GDM1 (cell line): ENCODE measurements around the gene RPE65.
"Not testable (repeated sequence)": the region's sequence is repeated elsewhere in the genome, so short reads cannot be mapped to it uniquely, and the experiment has no call there.

Experiments used
- DNase-seq: peaks from one replicate; lab custom pipeline; 2025; lab: John Stamatoyannopoulos, UW

The RPE65 gene

GRCh38 chr1:68453060-68453670, 3.4 kb upstream of the RPE65 start:
- no peak for DNase-seq

- no peak for DNase-seq
These were observed 1.4 kb downstream of the RPE65 start for GRCh38 chr1:68448365-68448764.

GRCh38 chr1:68445709-68446108, 4.0 kb downstream of the RPE65 start:
- no peak for DNase-seq

GRCh38 chr1:68442822-68443556, 6.8 kb downstream of the RPE65 start:
- DNase-seq = no peak

- no peak for DNase-seq
These were observed 7.7 kb downstream of the RPE65 start for GRCh38 chr1:68442006-68442405.

GRCh38 chr1:68438310-68438709, 11.4 kb downstream of the RPE65 start:
- DNase-seq = no peak

GRCh38 chr1:68433395-68433794, 16.4 kb downstream of the RPE65 start:
- no peak for DNase-seq

GRCh38 chr1:68431076-68431475, 18.7 kb downstream of the RPE65 start:
- no peak for DNase-seq

- DNase-seq = no peak
These were observed 20.4 kb downstream of the RPE65 start for GRCh38 chr1:68429233-68429808.

GRCh38 chr1:68426594-68426993, 23.2 kb downstream of the RPE65 start:
- no peak for DNase-seq

- no peak for DNase-seq
These were observed 28.4 kb downstream of the RPE65 start for GRCh38 chr1:68421350-68421749.

- no peak for DNase-seq
These were observed 40.3 kb downstream of the RPE65 start for GRCh38 chr1:68409426-68409825.

GRCh38 chr1:68401506-68401905, 48.2 kb downstream of the RPE65 start:
- no peak for DNase-seq

GRCh38 chr1:68395575-68395974, 54.2 kb downstream of the RPE65 start:
- DNase-seq = not testable (repeated sequence)

GRCh38 chr1:68392474-68392873, 57.3 kb downstream of the RPE65 start:
- DNase-seq = not testable (repeated sequence)

- not testable (repeated sequence) for DNase-seq
These were observed 63.8 kb downstream of the RPE65 start for GRCh38 chr1:68385798-68386524.

- DNase-seq = no peak
These were observed 64.8 kb downstream of the RPE65 start for GRCh38 chr1:68384872-68385411.

GRCh38 chr1:68384321-68384813, 65.4 kb downstream of the RPE65 start:
- DNase-seq = no peak

- no peak for DNase-seq
These were observed 66.7 kb downstream of the RPE65 start for GRCh38 chr1:68383092-68383491.

- DNase-seq = no peak
These were observed 70.7 kb downstream of the RPE65 start for GRCh38 chr1:68379085-68379478.
